Epithelial cell of proximal tubule (primary cell): ENCODE results near the gene ZKSCAN1. TPM values are rescaled to one million over a fixed set of nuclear protein-coding genes. Genes with fewer than 3 reads are reported as not detected.
"Not testable (repeated sequence)": the region's sequence is repeated elsewhere in the genome, so short reads cannot be mapped to it uniquely, and the experiment has no call there.

Source experiments
- DNase-seq: peaks from one replicate; pipeline ENCODE4 v3.0.0-alpha.2; 2011; ENCODE audit warnings: low read depth
- H3K4me3 ChIP-seq: 2 replicates; pipeline ENCODE4 v1.5.1; 2011; ENCODE audit warnings: low read depth, mild to moderate bottlenecking, low read length
- CTCF ChIP-seq: conservative IDR thresholded peaks from 2 replicates; pipeline ENCODE4 v1.5.1; 2012; ENCODE audit warnings: low read depth, mild to moderate bottlenecking, low read length
- total RNA-seq: library from RNA; depleted of rRNA; stranded (reverse); fragments of >200 nt; gene quantifications from 2 replicates; pipeline ENCODE4 v1.2.3, GENCODE V29; 2015

Gene ZKSCAN1
- total RNA-seq = 7.6 and 10.6 TPM in 2 replicates

- no peak for TF ChIP-seq CTCF
- peak within 1 kb of the TSS; percentile 91 for H3K4me3 ChIP-seq
- DNase-seq = peak; percentile 49
These were observed at the start of gene ZKSCAN1 for GRCh38 chr7:100015232-100016214. Gene ZKSCAN1 (plus strand): TSS chr7:100015596. CDS start chr7:100023507, 7,911 bp downstream.

- no peak overlapping the region for H3K4me3 ChIP-seq
- no peak for DNase-seq
- TF ChIP-seq CTCF = no peak
These were observed 46.1 kb upstream of the ZKSCAN1 start for GRCh38 chr7:99969298-99969697.

- DNase-seq = not testable (repeated sequence)
These were observed 45.6 kb upstream of the ZKSCAN1 start for GRCh38 chr7:99969813-99970212.

GRCh38 chr7:99971242-99971641 is 44.2 kb upstream of the ZKSCAN1 start:
- no peak for DNase-seq
- no peak for TF ChIP-seq CTCF

More at GRCh38 chr7:99969813-99970212, 45.6 kb upstream of the ZKSCAN1 start:
- not testable (repeated sequence) for H3K4me3 ChIP-seq

GRCh38 chr7:99973817-99974216 is 41.6 kb upstream of the ZKSCAN1 start:
- not testable (repeated sequence) for H3K4me3 ChIP-seq, DNase-seq

More at GRCh38 chr7:99971242-99971641, 44.2 kb upstream of the ZKSCAN1 start:
- no peak overlapping the region for H3K4me3 ChIP-seq

GRCh38 chr7:99974681-99975080 is 40.7 kb upstream of the ZKSCAN1 start:
- no peak for TF ChIP-seq CTCF

GRCh38 chr7:99975782-99976521 is 39.4 kb upstream of the ZKSCAN1 start, which contains the start of gene AZGP1:
Gene AZGP1 (minus strand): TSS chr7:99976031. CDS start chr7:99976020, 11 bp downstream.
- DNase-seq = no peak
- no peak within 1 kb of the TSS for H3K4me3 ChIP-seq
- TF ChIP-seq CTCF = no peak

More at GRCh38 chr7:99974681-99975080, 40.7 kb upstream of the ZKSCAN1 start:
- H3K4me3 ChIP-seq = no peak overlapping the region
- DNase-seq = no peak
